22Rv1 (cell line): ENCODE data around the gene C6orf47.
A peak's percentile ranks its signal among the peaks of the same experiment; 100 is the strongest.

ENCODE experiments used
- H3K27ac ChIP-seq: fragments of 450-650 bp; 2 replicates; pipeline ENCODE4 v1.5.1; 2017
- ZFX ChIP-seq: fragments of 450-650 bp; IDR thresholded peaks from 2 replicates; pipeline ENCODE4 v1.6.1; 2017; ENCODE audit warnings: antibody characterized with exemption, borderline replicate concordance
- TF ChIP-seq, protein P1 (sequence below): fragments of 450-650 bp; IDR thresholded peaks from 2 replicates; pipeline ENCODE4 v1.5.1; 2017; ENCODE audit warnings: mild to moderate bottlenecking

Gene C6orf47

DNA sequence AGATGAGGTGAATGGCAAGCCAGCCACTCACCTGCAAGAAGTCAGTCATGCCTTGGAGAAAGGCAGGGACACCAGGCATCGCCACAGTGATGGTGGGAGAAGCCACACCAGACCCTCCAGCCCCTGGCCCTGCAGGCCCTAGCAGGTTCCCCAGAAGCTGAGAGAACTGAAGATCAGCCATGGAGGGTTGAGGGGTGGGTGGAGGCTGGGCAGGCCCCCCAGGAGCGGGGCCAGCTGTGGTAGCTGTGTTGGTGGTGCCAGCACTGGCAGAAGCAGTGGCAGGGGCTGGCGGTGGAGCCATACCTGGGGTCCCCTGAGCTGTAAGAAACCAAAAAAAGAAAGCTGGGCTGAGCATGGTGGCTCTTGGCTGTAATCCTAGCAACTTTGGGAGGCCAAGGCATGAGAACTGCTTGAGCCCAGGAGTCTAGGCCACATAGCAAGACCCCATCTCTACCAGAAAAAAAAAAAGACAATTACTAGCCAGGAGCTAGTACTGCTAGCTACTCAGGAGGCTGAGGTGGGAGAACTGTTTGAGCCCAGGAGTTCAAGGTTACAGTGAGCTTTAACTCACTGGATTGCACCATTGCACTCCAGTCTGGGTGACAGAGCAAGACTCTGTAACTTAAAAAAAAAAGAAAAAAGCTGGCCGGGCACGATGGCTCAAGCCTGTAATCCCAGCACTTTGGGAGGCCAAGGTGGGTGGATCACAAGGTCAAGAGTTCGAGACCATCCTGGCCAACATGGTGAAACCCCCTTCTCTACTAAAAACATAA lies 17.6 kb downstream of the C6orf47 start:
- H3K27ac ChIP-seq: no peak overlapping the region
- TF ChIP-seq, protein P1, sequence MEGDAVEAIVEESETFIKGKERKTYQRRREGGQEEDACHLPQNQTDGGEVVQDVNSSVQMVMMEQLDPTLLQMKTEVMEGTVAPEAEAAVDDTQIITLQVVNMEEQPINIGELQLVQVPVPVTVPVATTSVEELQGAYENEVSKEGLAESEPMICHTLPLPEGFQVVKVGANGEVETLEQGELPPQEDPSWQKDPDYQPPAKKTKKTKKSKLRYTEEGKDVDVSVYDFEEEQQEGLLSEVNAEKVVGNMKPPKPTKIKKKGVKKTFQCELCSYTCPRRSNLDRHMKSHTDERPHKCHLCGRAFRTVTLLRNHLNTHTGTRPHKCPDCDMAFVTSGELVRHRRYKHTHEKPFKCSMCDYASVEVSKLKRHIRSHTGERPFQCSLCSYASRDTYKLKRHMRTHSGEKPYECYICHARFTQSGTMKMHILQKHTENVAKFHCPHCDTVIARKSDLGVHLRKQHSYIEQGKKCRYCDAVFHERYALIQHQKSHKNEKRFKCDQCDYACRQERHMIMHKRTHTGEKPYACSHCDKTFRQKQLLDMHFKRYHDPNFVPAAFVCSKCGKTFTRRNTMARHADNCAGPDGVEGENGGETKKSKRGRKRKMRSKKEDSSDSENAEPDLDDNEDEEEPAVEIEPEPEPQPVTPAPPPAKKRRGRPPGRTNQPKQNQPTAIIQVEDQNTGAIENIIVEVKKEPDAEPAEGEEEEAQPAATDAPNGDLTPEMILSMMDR: no peak
- no peak for TF ChIP-seq ZFX

DNA sequence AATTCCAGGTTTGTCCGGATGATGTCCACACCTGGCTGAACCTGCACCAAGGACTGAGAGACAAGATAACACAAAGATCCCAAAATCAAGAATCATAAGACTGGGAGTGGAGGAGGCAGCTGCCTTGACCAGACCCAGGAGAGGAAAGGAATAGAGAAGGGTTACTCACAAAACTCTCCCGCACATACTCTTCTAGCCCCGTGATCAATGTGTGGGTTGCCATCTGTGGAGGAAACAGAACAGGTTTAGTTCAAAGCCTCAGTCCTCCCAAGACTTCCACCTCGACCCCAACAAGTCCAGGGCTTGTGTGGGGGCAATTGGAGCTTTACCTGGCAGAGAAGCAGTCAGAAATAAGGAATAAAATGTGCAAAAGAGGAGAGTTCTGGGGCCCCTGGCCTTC lies 19.2 kb downstream of the C6orf47 start:
- no peak overlapping the region for H3K27ac ChIP-seq

DNA sequence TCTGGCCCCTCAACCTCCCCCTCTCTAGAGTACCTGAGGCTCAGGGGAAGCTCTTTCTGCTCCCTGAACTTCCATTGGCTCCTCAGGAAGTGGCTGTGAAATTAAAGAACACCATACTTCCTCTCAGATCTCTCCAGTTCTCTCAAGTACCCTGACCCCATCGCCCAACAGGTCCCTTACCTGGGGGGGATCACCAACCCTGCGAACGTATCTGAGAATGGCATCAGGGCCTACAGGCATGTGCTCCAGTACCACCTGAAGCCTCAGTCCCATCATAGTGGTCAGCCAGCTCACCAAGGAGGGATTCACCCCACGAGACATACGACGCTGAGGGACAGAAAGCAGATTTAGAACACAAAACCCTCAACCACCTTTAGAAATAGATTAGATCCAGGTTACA lies 20.0 kb downstream of the C6orf47 start:
- no peak for TF ChIP-seq ZFX
- TF ChIP-seq, protein P1: no peak
- H3K27ac ChIP-seq: no peak overlapping the region

More for the DNA sequence above, 19.2 kb downstream of the C6orf47 start:
- no peak for TF ChIP-seq ZFX
- TF ChIP-seq, protein P1: no peak

DNA sequence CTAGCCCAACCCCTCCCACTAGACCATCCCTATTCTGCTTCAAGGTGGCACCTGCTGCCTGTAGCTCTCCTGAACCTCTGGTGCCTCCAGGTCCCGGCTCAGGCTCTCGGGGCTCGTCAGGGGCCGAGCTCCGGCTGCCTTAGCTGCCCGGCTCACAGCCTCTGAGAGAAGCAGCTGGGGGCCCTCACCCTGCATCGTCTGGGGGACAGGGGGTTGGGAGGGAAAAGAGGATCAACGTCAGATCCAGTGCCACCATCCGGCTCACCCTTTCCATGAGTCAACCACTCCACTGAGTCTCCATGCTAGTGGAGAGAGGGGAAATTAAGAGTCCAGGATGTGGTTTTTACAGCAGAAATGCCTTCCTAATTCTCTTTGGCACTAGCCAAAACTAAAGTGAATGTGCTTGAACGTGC lies 21.1 kb downstream of the C6orf47 start:
- TF ChIP-seq, protein P1: no peak
- peak overlapping the region; percentile 38 for H3K27ac ChIP-seq

DNA sequence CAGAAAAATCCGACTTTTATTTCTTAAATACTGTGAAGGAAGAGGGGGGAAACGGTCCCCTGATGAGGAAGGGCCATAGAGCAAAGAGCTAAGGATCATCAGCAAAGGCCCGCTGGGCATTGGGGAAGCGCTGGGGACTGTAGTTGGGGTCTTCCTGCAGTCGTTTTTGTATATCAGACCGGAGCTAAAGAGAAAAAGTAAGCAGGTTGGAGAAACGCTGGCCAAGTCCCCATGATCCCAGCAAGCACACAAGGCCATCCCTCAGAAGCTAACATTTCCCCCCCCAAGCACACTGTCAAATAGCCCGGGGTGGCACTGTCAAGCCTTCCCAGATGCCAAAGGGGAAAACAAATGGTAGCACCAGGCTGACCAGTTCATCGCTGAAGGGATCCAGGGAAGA lies 21.5 kb downstream of the C6orf47 start:
- TF ChIP-seq, protein P1: no peak
- TF ChIP-seq ZFX: no peak

DNA sequence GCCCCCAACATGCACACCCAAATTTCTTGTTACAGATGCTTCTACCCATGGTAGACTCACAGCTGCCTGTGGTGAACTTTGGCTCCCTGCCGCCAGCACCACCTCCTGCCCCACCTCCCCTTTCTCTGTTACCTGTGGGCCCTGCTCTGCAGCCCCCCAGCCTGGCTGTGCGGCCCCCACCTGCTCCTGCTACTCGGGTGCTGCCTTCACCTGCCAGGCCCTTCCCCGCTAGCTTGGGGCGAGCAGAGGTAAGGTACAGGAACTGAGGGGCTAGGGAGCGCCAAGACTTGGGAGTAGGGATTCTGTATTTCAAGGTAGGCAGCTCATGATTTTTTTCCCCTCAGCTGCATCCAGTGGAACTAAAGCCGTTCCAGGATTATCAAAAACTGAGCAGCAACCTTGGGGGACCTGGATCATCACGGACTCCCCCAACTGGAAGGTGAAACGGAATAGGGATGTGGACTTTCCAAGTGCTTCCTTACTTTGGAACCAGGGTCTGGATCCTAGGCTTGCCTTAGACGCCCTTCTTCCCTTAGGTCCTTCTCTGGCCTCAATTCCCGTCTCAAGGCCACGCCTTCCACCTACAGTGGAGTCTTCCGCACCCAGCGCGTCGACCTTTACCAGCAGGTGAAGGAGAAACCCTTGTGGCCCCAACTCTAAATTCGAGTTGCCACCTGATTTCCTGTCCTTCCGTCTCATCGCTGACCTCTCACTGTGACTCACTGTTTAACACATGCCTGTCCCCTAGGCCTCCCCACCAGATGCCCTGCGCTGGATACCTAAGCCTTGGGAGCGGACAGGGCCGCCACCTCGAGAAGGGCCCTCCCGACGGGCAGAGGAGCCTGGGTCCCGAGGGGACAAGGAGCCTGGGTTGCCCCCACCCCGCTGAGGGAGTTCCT lies 23.6 kb downstream of the C6orf47 start:
- no peak for TF ChIP-seq ZFX
- TF ChIP-seq, protein P1: no peak
- peak overlapping the region; percentile 38 for H3K27ac ChIP-seq

More for the DNA sequence above, 21.5 kb downstream of the C6orf47 start:
- peak overlapping the region; percentile 38 for H3K27ac ChIP-seq
